Measurements from ENCODE around the gene NOD2. TPM values are rescaled to one million over a fixed set of nuclear protein-coding genes. Genes with fewer than 3 reads are reported as not detected.

Gene NOD2
- total RNA-seq, 1 experiment from 2014 or later, result not detected

DNA sequence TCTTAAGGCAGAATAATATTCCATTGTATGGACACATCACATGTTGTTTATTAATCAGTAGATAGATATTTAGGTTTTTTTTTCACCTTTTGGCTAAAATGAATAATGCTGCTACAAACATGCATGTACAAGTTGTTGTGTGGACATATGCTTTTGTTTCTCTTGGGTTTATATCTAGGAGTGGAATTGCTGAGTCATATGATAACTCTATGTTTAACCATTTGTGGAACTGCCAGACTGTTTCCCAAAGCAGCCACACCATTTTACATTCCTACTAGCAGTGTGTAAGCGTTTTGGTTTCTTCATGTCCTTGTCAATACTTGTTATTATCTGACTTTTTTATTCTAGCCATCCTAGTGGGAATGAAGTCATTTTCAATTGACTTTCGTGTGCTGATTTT, 69.8 kb downstream of the NOD2 start:
- in situ Hi-C loops (cut with HindIII; ENCODE audit: low sequenced_read_pairs), result no loop called here
- DNase-seq (ENCODE audit: low spot score), result no peak

DNA sequence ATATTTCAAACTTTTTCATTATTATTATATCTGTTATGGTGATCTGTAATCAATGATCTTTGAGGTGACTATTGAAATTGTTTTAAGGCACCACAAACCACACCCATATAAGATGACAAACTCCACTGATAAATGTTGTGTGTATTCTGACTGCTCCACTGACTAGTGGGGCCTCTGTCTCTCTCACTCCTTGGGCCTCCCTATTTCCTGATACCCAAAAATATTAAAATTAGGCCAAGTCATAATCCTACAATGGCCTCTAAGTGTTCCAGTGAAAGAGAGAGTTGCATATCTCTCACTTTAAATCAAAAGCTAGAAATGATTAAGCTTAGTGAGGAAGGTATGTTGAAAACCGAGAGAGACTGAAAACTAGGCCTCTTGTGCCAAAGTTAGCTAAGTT, 71.9 kb downstream of the NOD2 start:
- in situ Hi-C loops (cut with HindIII; ENCODE audit: low sequenced_read_pairs), result no loop called here
- DNase-seq (ENCODE audit: low spot score), result no peak

DNA sequence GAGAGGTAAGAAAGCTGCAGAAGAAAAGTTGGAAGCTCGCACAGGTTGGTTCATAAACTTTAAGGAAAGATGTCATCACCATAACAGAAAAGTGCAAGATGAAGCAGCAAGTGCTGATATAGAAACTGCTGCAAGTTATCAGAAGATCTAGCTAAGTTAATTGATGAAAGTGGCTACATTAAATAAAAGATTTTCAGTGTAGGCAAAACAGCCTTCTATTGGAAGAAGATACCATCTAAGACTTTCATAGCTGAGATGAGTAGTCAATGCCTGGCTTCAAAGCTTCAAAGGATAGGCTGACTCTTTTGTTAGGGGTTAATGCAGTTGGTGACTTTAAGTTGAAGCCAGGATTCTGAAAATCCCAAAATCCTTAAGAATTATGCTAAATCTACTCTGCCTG, 72.5 kb downstream of the NOD2 start:
- in situ Hi-C loops (cut with HindIII; ENCODE audit: low sequenced_read_pairs), result no loop called here
- DNase-seq (ENCODE audit: low spot score), result no peak

DNA sequence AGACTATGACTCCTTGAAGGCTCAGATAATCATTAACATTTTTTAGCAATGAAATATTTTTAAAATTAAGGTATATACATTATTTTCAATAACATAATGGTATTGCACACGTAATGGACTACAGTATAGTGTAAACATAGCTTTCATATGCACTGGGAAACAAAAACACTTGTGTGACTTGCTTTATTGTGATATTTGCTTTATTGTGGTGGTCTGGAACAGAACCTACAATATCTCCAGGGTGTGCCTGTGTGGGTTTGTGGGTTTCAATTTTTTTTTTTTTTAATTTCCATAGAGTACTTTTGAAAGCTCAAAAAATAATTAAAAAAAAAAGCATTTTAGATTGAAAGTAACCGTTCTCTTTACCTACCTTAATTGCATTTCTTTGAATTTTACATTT, 73.8 kb downstream of the NOD2 start:
- in situ Hi-C loops (cut with HindIII; ENCODE audit: low sequenced_read_pairs), result no loop called here
- no peak for DNase-seq (ENCODE audit: low spot score)

DNA sequence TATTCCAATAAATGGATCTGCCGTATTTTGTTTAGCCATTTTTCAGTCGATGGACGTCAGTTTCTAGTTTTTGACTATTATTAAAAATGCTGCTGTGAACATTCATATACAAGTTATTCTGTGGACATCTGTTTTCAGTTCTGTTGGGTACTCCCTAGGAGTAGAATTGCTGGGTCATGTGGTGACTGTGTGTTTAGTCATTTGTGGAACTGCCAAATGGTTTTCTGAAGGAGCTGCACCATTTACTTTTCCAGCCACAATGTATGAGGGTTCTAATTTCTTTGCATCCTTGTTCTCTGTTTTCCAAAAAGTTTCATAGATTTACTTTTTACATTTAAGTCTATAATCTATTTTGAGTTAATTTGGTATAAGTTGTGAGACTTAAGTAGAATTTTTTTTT, 78.0 kb downstream of the NOD2 start:
- DNase-seq (ENCODE audit: low spot score), result no peak
- in situ Hi-C loops (cut with HindIII; ENCODE audit: low sequenced_read_pairs), result no loop called here

DNA sequence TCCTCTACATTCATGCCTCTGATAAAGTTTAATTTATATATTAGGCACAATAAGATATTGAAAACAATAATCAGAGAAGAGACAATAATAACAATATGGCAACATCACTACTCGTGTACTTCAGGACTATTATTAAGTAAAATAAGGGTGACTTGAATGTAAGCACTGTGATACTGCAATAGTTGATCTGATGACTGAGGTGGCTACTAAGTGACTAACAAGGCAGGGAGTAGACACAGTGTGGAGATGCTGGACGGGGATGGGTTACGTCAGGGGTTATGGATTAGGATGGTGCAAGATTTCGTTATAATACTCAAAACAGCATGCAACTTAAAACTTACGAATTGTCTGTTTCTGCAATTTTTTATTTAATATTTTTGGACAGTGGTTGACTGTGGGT, 81.0 kb downstream of the NOD2 start:
- in situ Hi-C loops (cut with HindIII; ENCODE audit: low sequenced_read_pairs), result no loop called here
- no peak for DNase-seq (ENCODE audit: low spot score)

DNA sequence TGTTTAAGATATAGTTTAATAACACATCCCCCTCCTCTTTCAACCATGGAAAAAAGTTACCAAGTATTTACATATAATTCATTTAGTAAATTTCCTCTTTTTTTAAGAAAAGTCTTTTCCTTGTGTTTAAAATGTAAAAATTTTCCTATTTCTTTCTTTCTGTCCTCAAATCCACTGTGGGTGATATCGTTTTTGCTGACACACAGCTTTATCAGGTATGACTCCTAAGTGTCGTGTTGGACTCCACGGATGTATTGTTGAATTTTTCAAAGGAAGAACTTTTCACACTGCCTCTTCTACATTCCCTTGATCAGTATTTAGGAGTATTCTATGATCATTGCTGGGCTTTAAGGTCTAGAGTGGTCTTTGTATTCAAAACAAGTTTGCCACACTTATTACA, 81.6 kb downstream of the NOD2 start:
- DNase-seq (ENCODE audit: low spot score), result no peak
- in situ Hi-C loops (cut with HindIII; ENCODE audit: low sequenced_read_pairs), result no loop called here

DNA sequence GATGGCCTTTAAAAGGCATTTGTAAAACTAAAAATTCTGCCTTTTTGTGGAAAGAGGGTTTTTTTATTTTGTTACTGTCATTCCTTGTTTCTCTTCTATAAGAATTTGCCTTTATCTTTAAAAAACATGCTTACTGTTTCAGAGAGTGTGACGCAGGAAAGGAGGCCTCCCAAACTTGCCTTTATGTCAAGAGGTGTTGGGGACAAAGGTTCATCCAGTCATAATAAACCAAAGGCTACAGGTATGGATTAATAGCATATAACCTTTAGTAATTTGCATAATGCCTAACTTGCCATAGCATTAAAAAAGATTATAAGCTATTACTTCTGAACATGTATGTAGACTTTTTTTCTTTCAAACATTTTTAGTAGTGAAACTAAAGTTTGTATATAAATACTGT, 82.6 kb downstream of the NOD2 start:
- in situ Hi-C loops (cut with HindIII; ENCODE audit: low sequenced_read_pairs), result no loop called here
- no peak for DNase-seq (ENCODE audit: low spot score)

DNA sequence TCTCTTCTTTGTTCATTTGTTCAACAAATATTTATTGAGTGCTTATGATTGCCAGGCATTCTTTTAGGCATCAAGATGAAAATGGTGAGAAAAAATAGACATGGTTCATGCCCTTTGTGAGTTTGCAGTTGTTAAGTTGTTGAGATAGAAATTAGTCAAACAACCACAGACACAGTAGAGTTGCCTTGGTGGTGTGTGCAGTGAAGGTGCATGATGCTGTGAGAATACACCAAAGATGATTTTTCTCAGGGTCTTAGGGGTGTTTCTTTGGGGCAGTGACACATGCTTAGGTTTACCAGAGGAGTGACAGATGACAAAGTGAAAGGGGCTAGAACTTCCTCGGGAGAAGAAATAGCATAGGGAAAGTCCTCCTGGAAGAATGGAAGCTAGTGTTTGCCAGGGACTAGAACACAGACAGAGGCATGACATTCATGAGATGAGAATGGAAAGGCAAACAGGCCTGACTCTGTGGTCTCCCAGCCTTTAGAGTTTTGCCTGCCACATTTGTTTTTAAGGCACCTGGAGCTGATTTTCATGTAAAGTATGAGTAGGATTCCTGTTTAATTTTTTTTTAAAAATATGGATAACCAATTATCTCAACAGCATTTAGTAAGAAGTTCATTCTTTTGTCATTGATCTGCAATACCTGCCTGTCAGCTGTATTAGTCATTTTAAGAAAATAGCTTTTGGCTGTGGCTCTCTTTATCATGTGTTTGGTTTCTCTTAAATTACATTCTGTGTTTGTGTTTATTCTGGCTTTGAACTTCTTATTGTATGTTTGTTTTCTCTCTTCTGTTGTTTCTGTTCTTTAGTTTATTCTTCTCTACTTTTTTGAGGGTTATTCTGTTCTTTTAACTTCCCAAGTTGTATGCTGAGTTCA, 85.1 kb downstream of the NOD2 start:
- in situ Hi-C loops (cut with HindIII; ENCODE audit: low sequenced_read_pairs), result no loop called here
- no peak for DNase-seq (ENCODE audit: low spot score)

DNA sequence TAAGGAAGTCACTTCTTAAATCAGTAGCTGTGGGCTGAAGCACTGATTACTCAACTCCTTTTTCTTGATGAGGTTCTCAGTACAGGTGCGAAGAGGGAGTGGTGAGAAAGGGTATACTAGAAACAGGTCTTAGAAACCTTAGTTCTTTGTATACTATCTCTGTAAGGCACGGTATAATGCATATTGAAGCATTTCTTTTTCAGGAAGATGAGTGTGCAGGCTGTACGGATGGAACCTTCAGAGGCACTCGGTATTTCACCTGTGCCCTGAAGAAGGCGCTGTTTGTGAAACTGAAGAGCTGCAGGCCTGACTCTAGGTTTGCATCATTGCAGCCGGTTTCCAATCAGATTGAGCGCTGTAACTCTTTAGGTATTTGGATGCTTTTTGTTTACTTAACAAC, 87.6 kb downstream of the NOD2 start:
- in situ Hi-C loops (cut with HindIII; ENCODE audit: low sequenced_read_pairs), result no loop called here
- DNase-seq (ENCODE audit: low spot score), result no peak

DNA sequence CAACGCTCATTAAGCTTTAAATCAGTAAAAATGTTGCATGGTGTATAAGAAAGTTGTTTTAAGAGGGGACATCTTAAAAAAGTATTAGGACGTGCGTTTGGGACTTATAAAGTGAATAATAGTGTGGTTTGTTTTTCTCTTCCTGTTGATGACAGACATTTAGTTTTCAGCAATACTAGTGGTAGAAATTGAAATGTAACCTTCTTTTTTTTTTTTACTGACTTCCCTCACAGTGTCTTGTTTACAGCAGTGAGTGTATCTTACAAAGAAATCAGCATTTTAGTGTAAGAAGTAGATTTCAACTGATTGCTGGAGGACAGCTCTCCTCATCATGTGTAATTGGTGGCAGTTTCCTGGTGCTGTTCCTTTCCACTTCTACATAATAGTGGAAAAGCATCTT, 88.1 kb downstream of the NOD2 start:
- in situ Hi-C loops (cut with HindIII; ENCODE audit: low sequenced_read_pairs), result no loop called here

More for the DNA sequence above, 88.1 kb downstream of the NOD2 start:
- no peak for DNase-seq (ENCODE audit: low spot score)

Other genes starting within 250 kb of the NOD2 start
- not detected in 2 replicates for gene NKD1, start 145.2 kb upstream of the NOD2 start, total RNA-seq (2014; rRNA removed; shearing (Covaris generic))
- not detected in 2 replicates for gene SNX20, start 12.3 kb upstream of the NOD2 start, total RNA-seq (2014; rRNA removed; shearing (Covaris generic))
- 4.5 and 6.0 TPM in 2 replicates for gene CYLD, start 48.5 kb downstream of the NOD2 start, total RNA-seq (2014; rRNA removed; shearing (Covaris generic))